Inflammatory macrophage treated with lipopolysaccharide for 1 hour (primary cell): ENCODE data around the gene DMRTB1.

Experiments
- DNase-seq, 2 donors: peaks; one replicate each; pipeline ENCODE4 v3.0.0-alpha.2; 2020 to 2022

DMRTB1 gene

GRCh38 chr1:53465023-53465957, 6.1 kb downstream of the DMRTB1 start:
- no peak for DNase-seq

- no peak for DNase-seq
Measured at GRCh38 chr1:53467391-53467790, 8.2 kb downstream of the DMRTB1 start.

GRCh38 chr1:53468374-53468773, 9.2 kb downstream of the DMRTB1 start:
- no peak for DNase-seq

- DNase-seq, result no peak
Measured at GRCh38 chr1:53469373-53469772, 10.2 kb downstream of the DMRTB1 start.

- DNase-seq, result no peak
Measured at GRCh38 chr1:53470155-53470554, 11.0 kb downstream of the DMRTB1 start.

- no peak for DNase-seq
Measured at GRCh38 chr1:53470584-53470983, 11.4 kb downstream of the DMRTB1 start.

- no peak for DNase-seq
Measured at GRCh38 chr1:53471000-53471399, 11.8 kb downstream of the DMRTB1 start.

GRCh38 chr1:53473463-53473862, 14.3 kb downstream of the DMRTB1 start:
- peak in 1 of 2 donors; percentile 7 for DNase-seq

- no peak for DNase-seq
Measured at GRCh38 chr1:53475664-53476063, 16.5 kb downstream of the DMRTB1 start.

- no peak for DNase-seq
Measured at GRCh38 chr1:53476579-53476978, 17.4 kb downstream of the DMRTB1 start.

GRCh38 chr1:53477651-53478501, 18.7 kb downstream of the DMRTB1 start:
- DNase-seq, result no peak

- no peak for DNase-seq
Measured at GRCh38 chr1:53478502-53478818, 19.3 kb downstream of the DMRTB1 start.

- no peak for DNase-seq
Measured at GRCh38 chr1:53480678-53481077, 21.5 kb downstream of the DMRTB1 start.

GRCh38 chr1:53481456-53481855, 22.3 kb downstream of the DMRTB1 start:
- DNase-seq, result no peak

GRCh38 chr1:53482441-53483153, 23.4 kb downstream of the DMRTB1 start:
- DNase-seq, result no peak

GRCh38 chr1:53483170-53483569, 24.0 kb downstream of the DMRTB1 start:
- DNase-seq, result no peak

- DNase-seq, result no peak
Measured at GRCh38 chr1:53483656-53484055, 24.5 kb downstream of the DMRTB1 start.

- no peak for DNase-seq
Measured at GRCh38 chr1:53484705-53485477, 25.7 kb downstream of the DMRTB1 start.

GRCh38 chr1:53485478-53486394, 26.5 kb downstream of the DMRTB1 start:
- DNase-seq, result peak; percentile 20 to 66

GRCh38 chr1:53486395-53487026, 27.3 kb downstream of the DMRTB1 start:
- no peak for DNase-seq

- DNase-seq, result no peak
Measured at GRCh38 chr1:53490351-53490750, 31.2 kb downstream of the DMRTB1 start.
